T follicular helper cell (primary cell): ENCODE results near the gene ZFYVE1.
"Not testable (repeated sequence)": the region's sequence is repeated elsewhere in the genome, so short reads cannot be mapped to it uniquely, and the experiment has no call there.

Experiments used
- DNase-seq: peaks from one replicate; pipeline ENCODE4 v3.0.0-alpha.2; 2020; ENCODE audit warnings: low read depth
- total RNA-seq, 2 experiments: gene quantifications; one replicate each; lab custom pipeline; 2026; lab: John Stamatoyannopoulos, UW

Gene ZFYVE1, protein sequence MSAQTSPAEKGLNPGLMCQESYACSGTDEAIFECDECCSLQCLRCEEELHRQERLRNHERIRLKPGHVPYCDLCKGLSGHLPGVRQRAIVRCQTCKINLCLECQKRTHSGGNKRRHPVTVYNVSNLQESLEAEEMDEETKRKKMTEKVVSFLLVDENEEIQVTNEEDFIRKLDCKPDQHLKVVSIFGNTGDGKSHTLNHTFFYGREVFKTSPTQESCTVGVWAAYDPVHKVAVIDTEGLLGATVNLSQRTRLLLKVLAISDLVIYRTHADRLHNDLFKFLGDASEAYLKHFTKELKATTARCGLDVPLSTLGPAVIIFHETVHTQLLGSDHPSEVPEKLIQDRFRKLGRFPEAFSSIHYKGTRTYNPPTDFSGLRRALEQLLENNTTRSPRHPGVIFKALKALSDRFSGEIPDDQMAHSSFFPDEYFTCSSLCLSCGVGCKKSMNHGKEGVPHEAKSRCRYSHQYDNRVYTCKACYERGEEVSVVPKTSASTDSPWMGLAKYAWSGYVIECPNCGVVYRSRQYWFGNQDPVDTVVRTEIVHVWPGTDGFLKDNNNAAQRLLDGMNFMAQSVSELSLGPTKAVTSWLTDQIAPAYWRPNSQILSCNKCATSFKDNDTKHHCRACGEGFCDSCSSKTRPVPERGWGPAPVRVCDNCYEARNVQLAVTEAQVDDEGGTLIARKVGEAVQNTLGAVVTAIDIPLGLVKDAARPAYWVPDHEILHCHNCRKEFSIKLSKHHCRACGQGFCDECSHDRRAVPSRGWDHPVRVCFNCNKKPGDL
- 16.1 to 34.1 reads per million in 2 experiments for total RNA-seq

DNA sequence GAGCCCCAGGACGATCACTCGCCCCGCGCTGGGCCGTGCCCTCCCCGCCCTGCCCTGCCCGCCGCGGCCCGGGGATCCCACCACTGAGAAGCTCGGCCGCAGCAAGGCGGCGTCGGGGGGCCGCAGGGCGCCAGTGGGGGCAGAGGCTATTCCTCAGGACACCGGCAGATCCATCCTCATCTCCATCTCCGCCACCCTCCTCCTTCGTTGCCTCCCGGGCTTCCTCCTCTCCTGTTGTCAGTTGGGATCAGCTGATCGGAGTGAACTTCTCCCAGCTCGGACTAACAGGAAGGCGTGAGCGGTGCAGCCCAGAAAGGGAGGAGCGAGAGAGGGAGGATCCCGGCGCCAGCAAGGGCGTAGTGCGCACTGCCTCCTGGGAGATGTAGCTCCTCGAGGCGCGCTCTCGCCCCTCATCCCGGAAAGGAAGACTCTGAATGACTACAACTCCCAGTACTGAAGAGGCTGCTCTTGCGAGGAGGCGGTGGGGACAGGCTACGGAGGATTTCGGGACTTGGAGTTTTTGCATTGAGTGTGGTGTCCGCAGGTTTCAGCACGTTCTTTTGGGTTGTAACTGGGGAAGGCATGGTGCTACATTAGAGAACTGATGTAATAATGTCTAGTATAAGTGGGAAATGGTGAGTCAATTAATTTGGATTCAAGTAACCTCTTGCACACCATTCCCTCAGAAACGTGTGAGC lies at the start of gene ZFYVE1:
ZFYVE1 (minus strand) TSS at position 262 of the 698 bp plus-strand sequence. CDS start 2,598 bp downstream, outside the sequence.
- DNase-seq: peak; percentile 83

DNA sequence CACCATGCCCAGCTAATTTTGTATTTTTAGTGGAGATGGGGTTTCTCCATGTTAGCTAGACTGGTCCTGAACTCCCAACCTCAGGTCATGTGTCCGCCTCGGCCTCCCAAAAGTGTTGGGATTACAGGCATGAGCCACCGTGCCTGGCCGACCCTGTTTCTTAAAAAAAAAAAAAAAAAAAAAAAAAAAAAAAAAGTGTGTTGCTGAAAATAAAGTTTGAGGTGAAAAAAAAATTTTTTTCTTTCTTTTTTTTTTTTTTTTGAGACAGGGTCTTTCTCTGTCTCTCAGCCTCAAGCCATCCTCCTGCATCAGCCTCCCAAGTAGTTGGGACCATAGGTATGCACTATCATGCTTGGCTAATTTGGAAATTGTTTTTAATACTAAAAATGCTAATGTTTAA lies 42.7 kb upstream of the ZFYVE1 start:
- DNase-seq: no peak

DNA sequence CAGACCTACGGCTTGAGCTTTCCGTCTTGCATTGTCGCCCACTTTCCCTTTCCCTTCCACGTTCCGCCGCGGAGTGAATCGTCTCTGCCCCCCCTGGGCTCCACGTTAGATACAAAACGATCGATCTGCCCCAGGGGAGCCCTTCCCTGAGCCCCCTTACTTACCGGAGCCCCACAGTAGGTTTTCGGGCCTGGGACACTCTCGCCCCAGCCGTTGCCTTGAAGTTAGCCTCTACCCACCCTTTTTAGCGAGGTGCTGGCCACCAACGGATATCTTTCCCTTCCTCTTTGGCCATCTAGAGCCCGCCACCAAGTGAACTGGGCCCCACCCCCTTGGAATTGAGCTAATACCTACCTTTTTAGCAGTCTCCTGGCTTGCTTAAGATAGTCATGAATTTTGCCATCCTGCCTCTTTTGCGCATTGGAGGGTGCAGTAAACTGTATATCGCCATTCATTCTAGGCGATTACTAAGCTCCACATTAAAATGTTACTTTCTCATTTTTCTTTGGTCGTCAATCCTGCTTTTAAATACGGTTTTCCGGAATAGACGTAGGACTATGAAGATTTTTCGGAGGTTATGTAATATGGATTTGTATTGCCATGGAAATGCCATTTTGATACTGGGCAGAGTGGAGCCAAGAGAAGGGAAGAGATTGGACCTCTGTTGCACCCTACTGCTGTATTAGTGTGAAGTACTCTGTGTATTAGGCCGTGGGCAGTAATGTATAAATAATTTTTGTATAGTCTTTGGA lies 32.2 kb upstream of the ZFYVE1 start:
- DNase-seq: no peak

DNA sequence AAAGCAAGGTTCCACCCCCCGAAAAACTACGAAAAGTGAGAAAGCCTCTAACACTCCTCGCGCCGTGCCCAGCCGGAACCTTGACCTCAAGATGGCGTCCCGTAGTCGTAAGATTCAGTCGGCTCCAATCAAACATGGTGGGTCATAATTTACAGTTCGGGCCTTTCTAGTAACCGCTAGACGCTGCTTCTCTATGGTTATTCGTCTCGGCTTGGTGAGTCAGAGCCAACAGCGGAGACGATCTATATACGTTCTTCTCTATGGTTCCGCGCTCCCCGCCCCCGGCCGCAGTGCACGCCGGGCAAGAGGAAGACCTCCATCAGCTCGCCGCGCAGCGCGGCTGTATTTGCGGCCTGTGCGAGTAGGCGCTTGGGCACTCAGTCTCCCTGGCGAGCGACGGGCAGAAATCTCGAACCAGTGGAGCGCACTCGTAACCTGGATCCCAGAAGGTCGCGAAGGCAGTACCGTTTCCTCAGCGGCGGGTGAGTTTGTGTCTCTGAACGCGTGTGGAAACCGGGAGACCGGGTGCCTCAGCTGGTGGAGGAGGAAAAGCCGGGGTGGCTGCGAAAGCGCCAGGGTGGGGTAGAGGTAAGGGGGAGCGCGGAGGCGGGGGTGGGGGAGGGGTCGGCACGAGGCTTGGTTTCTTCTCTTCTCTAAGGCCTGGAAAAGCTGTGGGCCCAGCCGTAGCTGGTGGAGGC lies 31.5 kb upstream of the ZFYVE1 start, which contains the start of gene RBM25:
RBM25 (plus strand) TSS at position 311 of the 698 bp plus-strand sequence. CDS start 13,108 bp downstream, outside the sequence.
- DNase-seq: peak; percentile 90

DNA sequence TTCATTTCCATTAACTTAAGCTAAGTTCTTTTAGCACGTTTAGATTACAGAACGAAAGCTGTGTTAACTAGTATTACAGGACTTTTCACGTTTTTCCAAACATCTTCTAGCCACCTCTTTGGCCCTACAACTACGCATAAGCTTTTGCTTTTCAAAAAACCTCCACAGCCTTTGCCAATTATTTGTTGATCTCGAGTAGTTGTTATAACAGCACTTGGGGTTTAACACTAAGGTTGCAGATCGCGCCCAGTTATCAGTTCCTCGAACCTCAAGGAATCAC lies 31.0 kb upstream of the ZFYVE1 start:
- DNase-seq: no peak

DNA sequence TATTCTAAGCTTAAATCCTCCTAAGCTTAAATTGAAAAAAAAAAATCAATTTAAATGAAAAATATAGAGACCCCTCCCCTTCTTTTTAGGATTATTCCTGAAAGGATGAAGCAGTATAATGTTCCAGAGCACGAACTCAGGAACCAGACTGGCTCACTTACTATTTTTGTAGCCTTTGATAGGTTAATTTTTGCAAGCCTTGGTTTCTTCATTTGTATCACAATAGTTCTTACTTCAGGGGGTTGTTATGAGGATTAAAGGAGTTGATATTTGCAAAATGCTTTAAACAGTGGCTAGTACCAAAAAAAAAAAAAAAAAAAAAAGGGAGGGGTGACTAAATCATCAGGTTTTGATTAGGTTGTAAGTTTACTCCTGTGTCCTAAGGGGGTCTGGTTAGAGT lies 28.3 kb upstream of the ZFYVE1 start:
- no peak for DNase-seq

DNA sequence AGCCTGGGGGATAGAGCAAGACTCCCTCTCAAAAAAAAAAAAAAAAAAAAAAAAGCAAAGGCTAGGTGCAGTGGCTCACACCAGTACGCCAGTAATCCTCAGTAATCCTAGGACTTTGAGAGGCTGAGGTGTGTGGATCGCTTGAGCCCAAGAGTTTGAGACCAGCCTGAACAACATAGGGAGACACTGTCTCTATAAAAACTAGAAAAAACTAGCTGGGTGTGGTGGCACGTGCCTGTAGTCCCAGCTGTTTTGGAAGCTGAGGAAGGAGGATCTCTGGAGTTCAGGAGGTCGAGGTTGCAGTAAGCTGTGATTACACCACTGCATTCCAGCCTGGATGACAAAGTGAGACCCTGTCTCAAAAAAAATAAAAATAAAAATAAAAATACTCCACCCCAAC lies 22.5 kb upstream of the ZFYVE1 start:
- DNase-seq: no peak

DNA sequence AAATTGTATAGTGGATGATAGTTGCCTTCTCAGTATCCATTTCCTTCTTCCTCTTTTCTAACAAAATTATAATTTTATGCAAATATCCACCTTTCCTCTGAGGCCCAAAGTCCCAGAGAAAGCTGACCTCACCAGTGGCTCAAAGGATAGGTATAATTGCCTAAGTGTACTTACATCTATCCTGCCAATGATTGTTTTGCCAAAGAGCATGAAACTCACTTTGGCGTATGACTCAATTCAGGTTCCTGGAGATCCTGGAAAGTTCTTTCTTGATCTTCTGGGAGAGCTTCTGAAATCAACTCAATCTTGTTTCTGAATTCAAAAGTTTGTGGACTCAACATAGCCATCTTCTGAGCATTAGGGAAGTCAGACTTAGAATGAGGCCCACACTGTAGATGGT lies 20.9 kb upstream of the ZFYVE1 start:
- DNase-seq: no peak

DNA sequence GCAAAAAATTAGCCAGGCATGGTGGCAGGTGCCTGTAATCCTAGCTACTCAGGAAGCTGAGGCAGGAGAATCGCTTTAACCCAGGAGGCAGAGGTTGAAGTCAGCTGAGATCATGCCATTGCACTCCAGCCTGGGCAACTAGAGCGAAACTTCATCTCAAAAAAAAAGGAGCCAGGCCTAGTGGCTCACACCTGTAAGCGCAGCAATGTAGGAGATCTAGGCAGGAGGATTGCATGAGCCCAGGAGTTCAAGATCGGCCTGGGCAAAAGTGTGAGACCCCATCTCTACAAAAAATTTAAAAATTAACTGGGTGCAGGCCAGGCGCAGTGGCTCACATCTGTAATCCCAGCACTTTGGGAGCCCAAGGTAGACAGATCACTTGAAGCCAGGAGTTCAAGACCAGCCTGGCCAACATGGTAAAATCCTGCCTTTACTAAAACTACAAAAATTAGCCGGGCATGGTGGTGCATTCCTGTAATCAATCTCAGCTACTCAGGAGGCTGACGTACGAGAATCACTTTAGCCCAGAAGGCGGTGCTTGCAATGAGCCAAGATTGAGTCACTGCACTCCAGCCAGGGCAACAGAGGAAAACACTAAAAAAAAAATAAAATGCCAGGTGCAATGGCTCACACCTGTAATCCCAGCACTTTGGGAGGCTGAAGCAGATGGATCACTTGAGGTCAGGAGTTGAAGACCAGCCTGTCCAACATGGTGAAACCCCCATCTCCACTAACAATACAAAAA lies 10.0 kb upstream of the ZFYVE1 start:
- DNase-seq: not testable (repeated sequence)

DNA sequence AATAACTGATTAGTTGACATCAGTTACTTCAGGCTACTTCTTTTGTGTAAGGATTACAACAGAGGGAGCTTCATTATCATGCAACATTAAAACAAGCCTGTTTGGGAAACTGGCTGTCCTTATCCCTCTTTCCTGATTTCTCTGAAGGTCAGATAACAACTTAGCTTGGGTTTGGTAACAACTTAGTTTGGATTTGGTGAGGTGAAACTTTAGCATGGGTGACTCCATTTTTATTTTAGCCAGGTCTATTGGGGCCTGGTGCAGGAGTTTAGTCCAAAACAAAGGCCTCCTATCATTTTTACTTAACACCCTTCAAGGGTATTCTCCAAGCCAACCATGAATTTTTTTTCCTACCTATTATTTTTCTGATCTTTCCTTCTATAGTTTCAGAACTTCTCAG lies 1.1 kb upstream of the ZFYVE1 start:
- DNase-seq: no peak

DNA sequence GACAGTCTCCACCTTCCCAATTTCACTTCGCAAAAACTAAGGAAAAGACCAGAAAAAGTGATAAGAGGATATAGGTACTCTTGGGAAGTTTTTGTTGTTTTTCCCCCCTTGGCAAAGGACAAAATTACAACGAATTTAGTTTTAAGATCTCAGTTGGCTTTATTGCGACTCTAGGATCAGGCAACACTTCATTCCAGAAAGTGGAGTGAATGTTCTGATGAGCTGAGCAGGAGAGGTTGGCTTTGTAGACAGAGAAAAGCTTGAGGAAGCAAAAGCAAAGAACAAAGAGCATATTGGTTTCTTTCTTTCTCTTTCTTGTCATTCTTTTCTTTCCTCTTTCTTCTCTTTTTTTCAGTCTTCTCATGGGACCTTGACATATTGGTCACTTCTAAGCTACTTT lies 640 bp upstream of the ZFYVE1 start:
- DNase-seq: no peak

DNA sequence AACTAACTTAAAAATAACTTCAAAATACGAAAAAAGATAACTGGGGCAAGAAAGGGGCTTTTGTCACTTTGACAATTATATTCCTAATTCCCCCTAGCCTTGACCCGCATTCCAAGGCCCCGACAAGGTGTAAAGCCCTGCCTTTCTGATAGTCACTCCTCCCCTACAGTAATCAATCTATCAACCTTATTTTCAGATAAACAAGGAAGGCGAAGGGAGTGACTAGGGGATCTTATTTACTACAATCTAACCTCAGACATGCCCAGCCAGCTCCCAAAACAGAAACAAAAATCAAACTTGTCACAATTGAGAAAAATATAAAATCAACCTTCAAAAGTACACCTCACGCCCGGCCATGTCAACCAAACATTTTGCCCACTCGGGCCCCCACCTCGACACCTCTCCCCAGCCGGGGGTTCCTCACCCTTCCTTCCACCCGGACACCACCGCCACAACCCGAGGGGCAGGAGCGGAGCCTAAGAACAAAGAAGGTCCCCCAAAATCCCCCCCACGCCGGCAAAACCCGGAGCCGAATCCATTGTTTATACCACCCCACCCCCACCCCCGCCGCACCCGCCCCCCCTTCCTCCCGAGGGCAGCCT lies 562 bp downstream of the ZFYVE1 start:
- no peak for DNase-seq

DNA sequence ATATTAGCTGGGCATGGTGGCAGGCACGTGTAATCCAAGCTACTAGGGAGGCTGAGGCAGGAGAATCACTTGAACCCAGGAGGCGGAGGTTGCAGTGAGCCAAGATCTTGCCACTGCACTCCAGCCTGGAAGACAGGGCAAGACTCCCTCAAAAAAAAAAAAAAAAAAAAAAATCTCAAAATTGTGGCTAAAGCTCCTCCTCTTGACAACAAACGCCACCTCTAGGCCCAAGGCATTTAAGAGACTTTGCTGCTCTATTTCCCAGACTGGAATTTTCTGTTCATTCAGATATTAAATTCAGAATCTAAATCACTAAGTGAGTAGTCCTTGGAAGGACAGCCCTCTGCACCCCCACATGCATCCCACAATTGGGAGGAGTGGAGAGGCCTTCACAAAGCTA lies 1.4 kb downstream of the ZFYVE1 start:
- no peak for DNase-seq

DNA sequence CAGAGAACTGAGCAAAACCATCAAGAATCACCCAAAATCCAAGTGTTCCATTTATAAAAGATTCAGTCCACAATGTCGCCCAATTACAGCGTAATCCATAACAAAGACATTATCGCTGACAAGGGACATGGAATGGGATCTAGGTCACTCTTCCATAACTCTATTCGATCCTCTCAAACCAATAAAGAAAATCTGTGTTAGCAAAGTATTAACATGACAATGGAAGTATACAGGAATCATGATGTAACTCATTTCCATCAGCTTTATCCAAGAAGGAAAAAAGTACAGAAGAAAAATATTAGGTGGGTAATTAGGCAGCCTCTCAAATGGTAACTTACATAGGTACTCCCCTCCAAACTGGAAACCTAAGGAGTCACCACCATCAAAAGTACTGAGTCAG lies 4.9 kb downstream of the ZFYVE1 start:
- DNase-seq: no peak

DNA sequence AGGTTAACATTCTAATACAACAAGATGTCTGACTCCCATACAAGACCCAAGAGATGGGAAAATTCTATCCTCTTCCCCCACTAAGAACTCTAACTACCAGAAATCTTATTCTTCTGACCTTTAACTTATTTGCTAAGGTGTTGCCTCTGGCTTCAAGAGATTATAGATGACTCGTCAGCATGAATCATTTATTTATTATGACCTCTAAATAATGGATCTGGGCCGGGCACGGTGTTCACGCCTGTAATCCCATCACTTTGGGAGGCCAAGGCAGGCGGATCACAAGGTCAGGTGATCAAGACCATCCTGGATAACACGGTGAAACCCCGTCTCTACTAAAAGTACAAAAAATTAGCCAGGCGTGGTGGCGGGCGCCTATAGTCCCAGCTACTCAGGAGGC lies 10.9 kb downstream of the ZFYVE1 start:
- DNase-seq: not testable (repeated sequence)

DNA sequence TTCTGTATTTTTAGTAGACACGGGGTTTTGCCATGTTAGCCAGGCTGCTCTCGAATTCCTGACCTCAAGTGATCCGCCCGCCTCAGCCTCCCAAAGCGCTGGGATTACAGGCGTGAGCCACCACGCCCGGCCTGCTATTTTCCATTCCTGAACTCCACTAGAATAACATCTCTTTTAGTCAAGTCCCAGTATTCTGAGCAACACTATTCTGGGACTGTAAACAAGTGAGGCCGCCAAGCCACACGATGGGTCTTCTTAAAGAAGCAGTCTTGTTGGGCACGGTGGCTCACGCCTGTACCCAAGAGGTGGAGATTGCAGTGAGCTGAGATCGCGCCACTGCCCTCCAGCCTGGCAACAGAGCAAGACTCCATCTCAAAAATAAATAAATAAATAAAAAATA lies 11.4 kb downstream of the ZFYVE1 start:
- not testable (repeated sequence) for DNase-seq

DNA sequence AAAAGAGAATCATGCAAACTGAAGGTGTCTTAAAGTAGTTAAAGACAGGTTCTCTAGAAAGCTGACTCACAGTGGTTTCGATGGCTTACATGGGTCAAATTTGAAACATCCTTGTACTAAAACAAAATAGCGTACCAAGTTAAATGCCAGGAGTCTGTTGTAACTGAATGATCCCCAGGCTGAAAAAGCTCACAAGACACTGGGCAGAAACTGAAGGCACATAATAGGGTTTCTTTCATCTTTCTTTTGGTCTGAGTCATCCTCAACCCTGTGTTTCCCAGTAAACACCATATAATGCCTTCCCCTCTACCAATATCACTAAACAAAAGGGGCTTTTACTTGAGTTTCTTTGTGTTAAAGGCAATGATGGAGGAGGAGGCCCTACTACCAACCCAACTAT lies 12.8 kb downstream of the ZFYVE1 start:
- DNase-seq: no peak

DNA sequence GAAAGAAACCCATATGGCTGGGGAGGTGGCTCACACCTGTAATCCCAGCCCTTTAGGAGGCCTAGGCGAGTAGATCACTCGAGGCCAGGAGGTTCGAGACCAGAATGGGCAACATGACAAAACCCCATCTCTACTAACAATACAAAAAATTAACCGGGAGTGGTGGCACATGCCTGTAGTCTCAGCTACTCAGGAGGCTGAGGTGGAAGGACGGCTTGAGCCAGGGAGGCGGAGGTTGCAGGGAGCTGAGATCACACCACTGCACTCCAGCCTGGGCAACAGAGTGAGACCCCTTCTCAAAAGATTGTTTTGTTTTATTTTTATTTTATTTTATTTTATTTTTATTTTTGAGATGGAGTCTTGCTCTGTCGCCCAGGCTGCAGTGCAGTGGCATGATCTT lies 15.7 kb downstream of the ZFYVE1 start:
- not testable (repeated sequence) for DNase-seq

DNA sequence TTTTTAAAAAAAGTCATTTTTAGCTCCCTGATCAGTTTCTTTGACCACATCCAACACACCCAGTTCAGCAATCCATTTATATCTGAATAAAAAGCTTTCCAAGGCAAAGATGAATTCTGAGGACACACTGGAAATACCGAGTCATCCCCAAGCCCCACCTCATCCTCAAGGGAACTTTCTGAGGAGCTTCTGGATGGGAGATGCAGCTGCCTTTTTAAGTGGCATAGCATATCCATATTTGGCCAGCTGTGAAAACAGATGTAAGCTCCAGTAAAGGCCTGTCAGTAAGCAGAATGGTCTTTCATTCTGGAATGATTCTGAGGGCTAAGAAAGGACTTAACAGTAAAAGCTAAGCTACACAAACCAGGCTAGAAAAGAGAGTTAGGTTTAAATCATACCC lies 18.4 kb downstream of the ZFYVE1 start:
- no peak for DNase-seq

DNA sequence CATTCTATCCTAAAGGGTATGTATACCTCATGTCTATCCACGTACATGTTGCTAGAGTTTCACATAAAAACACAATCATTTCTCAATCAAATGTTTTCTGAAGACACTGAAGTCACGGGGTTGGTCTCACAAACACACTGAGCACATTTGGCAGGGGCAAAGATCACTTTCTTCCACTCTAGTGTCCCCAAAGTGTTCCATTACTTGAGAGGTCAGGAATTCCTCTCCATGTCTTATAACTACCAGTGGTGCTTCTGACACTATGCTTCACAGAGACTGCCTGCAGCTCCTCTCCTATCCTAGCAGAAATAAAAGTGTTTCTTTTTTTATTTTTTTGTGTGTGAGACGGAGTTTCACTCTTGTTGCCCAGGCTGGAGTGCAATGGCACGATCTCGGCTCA lies 19.1 kb downstream of the ZFYVE1 start:
- DNase-seq: no peak
